GM21367 (cell line): Measurements from ENCODE around the gene BTBD2.

ENCODE experiments used
- ATAC-seq: cut with Tn5 transposase; IDR thresholded peaks from one replicate; pipeline ENCODE4 v1.9.1; 2021; ENCODE audit not compliant: unreplicated experiment

The BTBD2 gene

GRCh38 chr19:1944916-1945561 lies 70.5 kb downstream of the BTBD2 start:
- no peak for ATAC-seq

GRCh38 chr19:1944088-1944915 lies 71.2 kb downstream of the BTBD2 start:
- no peak for ATAC-seq

- no peak for ATAC-seq
These were observed 71.8 kb downstream of the BTBD2 start for GRCh38 chr19:1943661-1944087.

DNA sequence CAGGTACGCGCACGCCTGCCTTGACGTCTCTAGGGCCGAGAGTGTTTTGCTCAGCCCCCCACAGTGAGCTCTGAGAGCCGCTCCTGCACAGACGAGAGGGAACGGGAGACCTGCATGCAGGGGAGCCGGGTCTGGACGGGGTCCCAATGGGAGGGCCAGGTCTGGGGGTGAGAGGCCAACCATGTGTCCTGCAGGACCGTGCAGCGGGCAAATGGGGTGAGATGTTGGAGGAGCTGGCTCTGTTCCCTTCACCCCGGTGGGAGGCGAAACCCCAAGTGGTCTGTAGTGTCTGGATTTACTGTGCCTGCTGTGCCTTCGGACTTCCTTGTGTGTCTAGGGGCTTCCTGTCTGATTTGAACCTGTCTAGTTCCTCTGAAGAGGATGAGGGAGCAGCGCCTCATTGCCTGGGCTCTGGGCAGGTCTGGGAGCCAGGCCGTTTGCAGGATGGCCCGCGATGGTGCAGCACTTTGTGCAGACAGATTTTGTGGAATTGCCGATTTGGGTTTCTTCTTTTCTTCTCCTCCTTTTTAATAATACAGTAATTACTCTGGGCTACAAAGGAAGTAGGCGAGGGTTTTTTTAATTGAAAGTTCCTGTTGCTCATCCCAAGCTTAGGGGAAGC lies 72.5 kb downstream of the BTBD2 start:
- no peak for ATAC-seq

- no peak for ATAC-seq
These were observed 73.2 kb downstream of the BTBD2 start for GRCh38 chr19:1942078-1942933.

GRCh38 chr19:1941146-1942077 lies 74.1 kb downstream of the BTBD2 start, which contains the start of gene CSNK1G2:
Gene CSNK1G2, plus strand, starts transcription at chr19:1941172. Its CDS starts 28,601 bp downstream, at chr19:1969773.
- ATAC-seq: no peak

DNA sequence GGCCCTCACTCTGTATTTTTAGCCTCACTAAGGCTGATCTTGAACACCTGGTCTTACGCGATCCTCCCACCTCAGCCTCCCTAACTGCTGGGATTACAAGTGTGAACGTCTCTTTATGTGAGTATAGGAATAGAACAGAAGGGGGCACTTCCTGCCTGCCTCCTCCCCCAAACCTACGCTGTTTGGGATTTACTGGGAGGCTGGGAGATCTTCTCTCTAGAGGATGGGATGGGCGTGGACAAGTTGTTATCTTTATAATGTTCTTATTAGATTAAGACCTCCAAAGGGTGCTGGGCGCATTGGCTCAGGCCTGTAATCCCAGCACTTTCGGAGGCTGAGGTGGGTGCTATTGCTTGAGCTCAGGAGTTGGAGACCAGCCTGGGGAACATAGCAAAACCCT lies 77.4 kb downstream of the BTBD2 start:
- ATAC-seq: no peak

- no peak for ATAC-seq
These were observed 78.5 kb downstream of the BTBD2 start for GRCh38 chr19:1936916-1937610.

GRCh38 chr19:1936430-1936829 lies 79.1 kb downstream of the BTBD2 start:
- no peak for ATAC-seq

GRCh38 chr19:1935484-1936208 lies 79.9 kb downstream of the BTBD2 start:
- no peak for ATAC-seq
